ENCODE measurements around the gene IL16.
"Not testable (repeated sequence)": the region's sequence is repeated elsewhere in the genome, so short reads cannot be mapped to it uniquely, and the experiment has no call there.

Gene IL16

DNA sequence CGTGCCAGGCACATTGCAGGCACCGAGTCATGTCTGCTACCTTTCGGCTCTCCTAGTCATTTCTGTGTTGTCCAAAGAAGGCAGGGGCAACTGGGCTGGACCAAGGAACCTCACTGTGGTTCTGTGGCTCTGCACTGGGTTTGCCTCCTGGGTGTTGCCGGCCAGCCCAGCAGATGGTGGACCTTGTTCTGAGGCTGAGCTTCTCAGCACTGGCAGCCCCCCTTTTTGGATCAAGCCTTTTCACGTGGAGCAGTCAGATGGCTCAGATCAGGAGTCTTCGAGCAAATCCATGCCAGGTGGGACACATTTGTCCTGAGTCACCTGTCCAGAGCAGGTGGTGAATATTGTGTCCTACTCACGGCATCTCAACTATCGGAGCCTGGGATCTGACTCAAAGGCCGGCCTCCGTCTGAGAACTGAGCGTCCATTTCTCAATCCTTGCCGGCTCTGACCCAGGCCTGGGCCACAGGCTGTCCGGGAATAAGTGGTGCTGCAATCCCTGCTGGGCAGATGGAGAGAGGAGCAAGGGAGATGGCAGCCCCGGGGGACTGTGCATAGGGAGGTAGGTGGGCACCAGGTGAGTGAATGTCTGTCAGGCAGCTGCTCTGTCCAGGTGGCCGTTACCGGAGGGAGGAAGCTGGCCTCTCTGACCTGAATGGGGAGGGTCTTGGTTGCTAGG, at the start of gene IL16:
Gene IL16 (plus strand): TSS at position 304 of the 679 bp plus-strand sequence. CDS start 28,521 bp downstream, outside the sequence.
- DNase-seq, result no peak

DNA sequence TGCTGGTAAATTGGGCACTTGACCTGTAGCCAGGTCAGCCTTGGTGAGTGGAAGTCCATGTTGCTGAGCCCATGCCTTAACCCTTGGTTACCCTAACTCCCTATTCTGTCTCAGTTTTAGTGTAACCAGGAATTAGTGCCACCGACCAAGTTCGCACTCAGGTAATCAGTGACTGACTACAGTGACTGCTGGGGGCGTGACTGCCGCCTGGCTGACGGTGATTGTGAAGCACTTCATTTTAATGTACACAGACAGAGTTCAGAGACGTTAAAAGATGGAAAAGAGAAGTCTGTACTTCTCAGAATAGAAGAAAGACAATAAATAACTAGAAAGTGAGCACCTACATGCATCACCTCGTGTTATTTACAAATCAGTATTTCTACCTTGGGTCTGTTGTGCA, 45.3 kb upstream of the IL16 start:
- no peak for DNase-seq

- DNase-seq, result no peak
Observed at GRCh38 chr15:81152339-81152738, 44.3 kb upstream of the IL16 start.

- DNase-seq, result no peak
Observed at GRCh38 chr15:81152799-81153198, 43.9 kb upstream of the IL16 start.

- no peak for DNase-seq
Observed at GRCh38 chr15:81155375-81156218, 41.1 kb upstream of the IL16 start.

DNA sequence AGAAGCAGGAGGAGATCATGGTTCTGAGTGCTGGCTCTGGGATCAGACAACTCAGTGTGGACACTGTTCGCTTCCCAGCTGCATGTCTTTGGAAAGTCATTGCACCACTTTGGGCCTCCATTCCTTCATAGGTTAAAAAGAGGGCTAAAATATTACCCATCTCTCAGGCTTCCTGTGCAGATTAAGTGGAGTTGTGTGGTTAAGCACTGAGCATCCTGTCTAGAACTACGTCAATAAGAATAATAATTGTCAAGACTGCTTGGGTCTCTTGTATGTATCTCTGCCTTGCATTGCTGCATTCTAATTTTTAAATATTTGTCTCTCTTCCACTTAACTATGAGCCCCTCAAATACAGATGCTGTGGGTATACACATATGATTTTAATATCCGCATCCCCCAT, 40.4 kb upstream of the IL16 start:
- no peak for DNase-seq

- DNase-seq, result no peak
Observed at GRCh38 chr15:81157195-81157938, 39.3 kb upstream of the IL16 start.

- DNase-seq, result no peak
Observed at GRCh38 chr15:81157939-81158223, 38.8 kb upstream of the IL16 start.

DNA sequence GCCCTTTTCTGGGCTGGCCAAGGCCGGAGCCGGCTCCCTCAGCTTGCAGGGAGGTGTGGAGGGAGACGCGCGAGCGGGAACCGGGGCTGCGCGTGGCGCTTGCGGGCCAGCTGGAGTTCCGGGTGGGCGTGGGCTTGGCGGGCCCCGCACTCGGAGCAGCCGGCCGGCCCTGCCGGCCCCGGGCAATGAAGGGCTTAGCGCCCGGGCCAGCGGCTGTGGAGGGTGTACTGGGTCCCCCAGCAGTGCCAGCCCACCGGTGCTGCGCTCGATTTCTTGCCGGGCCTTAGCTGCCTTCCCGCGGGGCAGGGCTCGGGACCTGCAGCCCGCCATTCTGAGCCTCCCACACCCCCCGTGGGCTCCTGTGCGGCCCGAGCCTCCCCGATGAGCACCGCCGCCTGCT, 38.1 kb upstream of the IL16 start:
- DNase-seq, result not testable (repeated sequence)

- no peak for DNase-seq
Observed at GRCh38 chr15:81160312-81161159, 36.1 kb upstream of the IL16 start.

- no peak for DNase-seq
Observed at GRCh38 chr15:81161160-81161673, 35.5 kb upstream of the IL16 start.

- no peak for DNase-seq
Observed at GRCh38 chr15:81161851-81162250, 34.8 kb upstream of the IL16 start.

GRCh38 chr15:81163961-81164800, 32.5 kb upstream of the IL16 start:
- DNase-seq, result no peak

DNA sequence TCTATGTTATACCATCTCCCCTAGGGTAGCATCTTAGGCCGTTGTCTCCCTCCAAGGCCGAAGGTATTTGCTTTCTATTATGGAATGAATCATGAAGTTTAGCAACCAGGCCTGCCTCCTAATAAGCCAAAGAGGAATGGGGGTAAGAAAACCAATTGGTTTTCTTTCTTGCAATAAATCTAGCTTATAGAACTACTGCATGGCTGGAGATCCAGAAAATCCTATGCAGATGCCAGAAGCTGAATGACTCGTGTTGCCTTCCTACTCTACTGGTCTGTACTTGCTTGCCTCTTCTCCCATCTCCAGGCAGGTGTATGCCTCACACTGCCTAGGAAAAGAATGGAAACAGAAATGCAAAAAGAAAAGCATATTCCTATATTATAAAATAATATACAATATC, 31.1 kb upstream of the IL16 start:
- no peak for DNase-seq

DNA sequence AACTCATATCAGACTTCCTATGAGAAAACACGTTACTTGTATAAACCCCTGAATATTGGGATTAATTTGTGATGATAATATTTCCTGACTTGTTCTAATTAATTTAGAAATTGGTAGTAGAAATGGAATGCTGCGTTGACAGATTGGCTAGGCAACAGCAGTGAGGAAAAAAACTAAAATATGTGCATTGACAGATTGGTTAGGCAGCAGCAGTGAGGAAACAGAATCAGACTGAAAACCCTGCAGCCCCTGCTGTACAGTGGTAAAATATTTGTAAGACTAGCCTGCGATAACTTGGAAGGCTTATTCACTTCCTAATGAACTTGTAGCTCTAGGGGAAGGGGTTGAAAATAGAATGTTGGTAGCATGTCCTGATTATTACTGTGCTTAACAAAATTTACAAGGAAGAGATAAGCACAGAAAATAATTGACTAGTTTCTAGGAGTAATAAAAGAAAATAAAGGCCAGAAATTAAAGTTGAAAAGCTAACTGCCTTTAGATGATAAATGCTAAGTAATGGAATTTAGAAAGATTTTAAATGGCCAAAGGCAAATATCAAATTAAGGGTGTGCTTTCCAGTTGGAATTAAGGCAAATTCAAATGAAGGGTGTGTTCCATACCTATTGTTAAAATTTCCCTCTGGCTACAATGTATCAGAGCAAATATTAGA, 29.9 kb upstream of the IL16 start:
- no peak for DNase-seq

DNA sequence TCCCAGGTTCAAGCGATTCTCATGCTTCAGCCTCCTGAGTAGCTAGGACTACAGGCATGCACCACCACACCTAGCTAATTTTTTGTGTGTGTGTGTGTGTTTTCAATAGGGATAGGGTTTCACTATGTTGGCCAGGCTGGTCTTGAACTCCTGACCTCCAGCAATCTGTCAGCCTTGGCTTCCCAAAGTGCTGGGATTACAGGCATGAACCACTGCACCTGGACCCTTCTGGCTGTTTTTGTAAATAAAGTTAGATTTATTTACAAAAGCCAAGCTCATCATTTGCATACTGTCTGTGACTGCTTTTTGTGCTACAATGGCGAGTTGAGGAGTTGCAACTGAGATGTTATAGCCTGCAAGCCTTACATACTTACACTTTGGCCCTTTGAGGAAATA, 28.6 kb upstream of the IL16 start:
- DNase-seq, result no peak

GRCh38 chr15:81168644-81169043, 28.0 kb upstream of the IL16 start:
- no peak for DNase-seq

DNA sequence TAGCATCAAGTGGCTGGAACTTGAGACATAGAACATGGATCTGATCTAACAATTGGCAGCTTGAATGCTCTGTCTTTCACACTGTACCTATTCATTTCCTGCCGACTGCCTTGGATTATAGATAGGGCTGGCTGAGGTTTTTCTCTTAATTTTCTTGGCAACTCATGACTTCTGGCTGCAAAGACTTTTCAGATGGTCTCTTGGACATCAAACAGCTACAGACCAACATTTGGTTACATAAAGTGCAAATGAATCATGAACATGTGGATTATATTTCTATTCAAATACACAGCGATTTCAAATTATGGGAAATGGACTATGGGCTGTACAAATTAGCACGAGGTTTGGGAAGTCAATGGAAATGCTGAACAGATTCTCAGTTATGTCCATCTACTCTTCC, 26.2 kb upstream of the IL16 start:
- DNase-seq, result no peak

GRCh38 chr15:81171286-81171685, 25.4 kb upstream of the IL16 start:
- DNase-seq, result no peak

GRCh38 chr15:81174125-81174791, 22.4 kb upstream of the IL16 start:
- DNase-seq, result no peak
